DOHH2 (cell line): ENCODE measurements around the gene ZBTB48.

Experiments
- CTCF ChIP-seq: fragments of 200-600 bp; sonication (generic); IDR thresholded peaks from one replicate; pipeline ENCODE4 v1.5.1; 2014; ENCODE audit warnings: antibody characterized with exemption, mild to moderate bottlenecking, low read depth, low read length; ENCODE audit not compliant: poor library complexity, severe bottlenecking
- EZH2phosphoT487 ChIP-seq: fragments of 200-600 bp; sonication (generic); IDR thresholded peaks from 2 replicates; pipeline ENCODE4 v1.6.1; 2017; ENCODE audit warnings: borderline replicate concordance, mild to moderate bottlenecking, antibody characterized with exemption, low read length, moderate library complexity, mixed read lengths

- TF ChIP-seq CTCF (no peak), EZH2phosphoT487 (no peak)
Observed at GRCh38 chr1:6638226-6638625, 58.4 kb downstream of the ZBTB48 start.
